ENCODE data around the gene SEMA3A.
"Not testable (repeated sequence)": the region's sequence is repeated elsewhere in the genome, so short reads cannot be mapped to it uniquely, and the experiment has no call there.

Gene SEMA3A

DNA sequence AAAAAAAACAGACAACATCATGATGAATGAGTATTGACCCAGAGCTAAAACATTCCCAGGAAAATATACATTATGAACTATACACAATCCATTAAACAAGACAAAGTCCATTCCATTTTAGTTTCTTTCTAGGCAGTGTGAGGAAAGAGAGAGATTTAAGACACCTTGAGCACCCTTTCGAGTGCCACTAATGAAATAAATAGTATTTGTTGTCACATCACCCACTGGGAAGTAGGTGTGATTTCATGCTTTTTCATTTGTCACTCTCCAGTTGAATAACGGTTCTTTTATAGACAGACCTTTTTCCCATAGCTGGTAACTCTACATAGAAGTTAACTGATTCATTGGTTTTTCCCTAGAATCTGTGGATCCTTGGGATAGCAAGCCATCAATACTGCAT is 29.9 kb upstream of the SEMA3A start:
- no peak overlapping the region for H3K9ac ChIP-seq (ENCODE audit: low read depth in 1 of 2, low read length in 2 of 2)
- no peak overlapping the region for H3K4me3 ChIP-seq (ENCODE audit: low read length in 2 of 2)
- no peaks in the 10 kb centered on the region for H3K36me3 ChIP-seq (ENCODE audit: control insufficient read depth in 2 of 2, insufficient read depth in 2 of 2, low read length in 2 of 2)
- no peak overlapping the region for H3K27ac ChIP-seq (ENCODE audit: low read depth in 2 of 2, low read length in 2 of 2)
- no peaks in the 10 kb centered on the region for H3K27me3 ChIP-seq (ENCODE audit: control insufficient read depth in 2 of 2, insufficient read depth in 2 of 2, low read length in 2 of 2)
- H3K4me1 ChIP-seq (ENCODE audit: control insufficient read depth in 2 of 2, insufficient read depth in 2 of 2, low read length in 2 of 2), result no peaks in the 10 kb centered on the region
- H3K9me3 ChIP-seq (ENCODE audit: control insufficient read depth in 2 of 2, low read length in 2 of 2), result no peaks in the 10 kb centered on the region

DNA sequence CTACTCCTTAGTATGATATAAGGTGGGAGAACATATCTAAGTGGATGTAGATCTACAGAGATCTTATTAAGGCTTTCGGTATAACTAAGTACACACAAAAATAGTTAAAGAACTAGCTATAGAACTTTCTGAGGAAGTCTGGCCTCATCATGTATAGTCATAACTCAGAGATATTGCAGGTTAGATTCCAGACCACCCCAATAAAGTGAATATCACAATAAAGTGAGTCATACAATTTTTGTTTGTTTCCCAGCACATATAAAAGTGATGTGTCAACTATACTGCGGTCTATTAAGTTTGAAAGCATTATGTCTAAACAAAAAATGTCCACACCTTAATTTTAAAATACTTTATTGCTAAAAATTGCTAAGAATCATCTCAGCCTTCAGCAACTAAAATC is 24.7 kb upstream of the SEMA3A start:
- no peak overlapping the region for H3K27ac ChIP-seq (ENCODE audit: low read depth in 2 of 2, low read length in 2 of 2)
- H3K9ac ChIP-seq (ENCODE audit: low read depth in 1 of 2, low read length in 2 of 2), result no peak overlapping the region
- no peaks in the 10 kb centered on the region for H3K4me1 ChIP-seq (ENCODE audit: control insufficient read depth in 2 of 2, insufficient read depth in 2 of 2, low read length in 2 of 2)
- H3K9me3 ChIP-seq (ENCODE audit: control insufficient read depth in 2 of 2, low read length in 2 of 2), result no peaks in the 10 kb centered on the region
- H3K4me3 ChIP-seq (ENCODE audit: low read length in 2 of 2), result no peak overlapping the region
- H3K36me3 ChIP-seq (ENCODE audit: control insufficient read depth in 2 of 2, insufficient read depth in 2 of 2, low read length in 2 of 2), result no peaks in the 10 kb centered on the region
- H3K27me3 ChIP-seq (ENCODE audit: control insufficient read depth in 2 of 2, insufficient read depth in 2 of 2, low read length in 2 of 2), result no peaks in the 10 kb centered on the region

DNA sequence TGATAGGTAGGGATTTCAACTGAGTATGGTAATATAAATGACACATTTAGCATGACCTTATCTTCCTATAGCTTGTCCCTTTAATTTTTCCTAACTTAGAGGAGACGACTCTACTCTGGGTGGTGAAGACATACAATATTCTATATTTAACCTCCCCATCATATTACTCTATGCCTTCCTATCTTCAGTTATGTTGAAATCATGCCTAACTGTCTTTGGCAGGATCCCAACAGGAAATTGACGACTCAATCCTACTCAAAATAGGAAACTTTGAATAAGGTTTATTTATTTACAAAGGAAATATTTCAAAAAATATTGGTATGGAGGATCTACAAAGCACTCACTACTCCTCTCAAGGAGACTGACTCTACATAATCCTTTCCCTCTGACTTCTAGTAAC is 24.1 kb upstream of the SEMA3A start:
- Histone ChIP-seq H3K27me3 (ENCODE audit: control insufficient read depth in 2 of 2, insufficient read depth in 2 of 2, low read length in 2 of 2) (no peaks in the 10 kb centered on the region), H3K9ac (ENCODE audit: low read depth in 1 of 2, low read length in 2 of 2) (no peak overlapping the region), H3K4me1 (ENCODE audit: control insufficient read depth in 2 of 2, insufficient read depth in 2 of 2, low read length in 2 of 2) (no peaks in the 10 kb centered on the region), H3K9me3 (ENCODE audit: control insufficient read depth in 2 of 2, low read length in 2 of 2) (no peaks in the 10 kb centered on the region), H3K27ac (ENCODE audit: low read depth in 2 of 2, low read length in 2 of 2) (no peak overlapping the region), H3K36me3 (ENCODE audit: control insufficient read depth in 2 of 2, insufficient read depth in 2 of 2, low read length in 2 of 2) (no peaks in the 10 kb centered on the region), H3K4me3 (ENCODE audit: low read length in 2 of 2) (no peak overlapping the region)

DNA sequence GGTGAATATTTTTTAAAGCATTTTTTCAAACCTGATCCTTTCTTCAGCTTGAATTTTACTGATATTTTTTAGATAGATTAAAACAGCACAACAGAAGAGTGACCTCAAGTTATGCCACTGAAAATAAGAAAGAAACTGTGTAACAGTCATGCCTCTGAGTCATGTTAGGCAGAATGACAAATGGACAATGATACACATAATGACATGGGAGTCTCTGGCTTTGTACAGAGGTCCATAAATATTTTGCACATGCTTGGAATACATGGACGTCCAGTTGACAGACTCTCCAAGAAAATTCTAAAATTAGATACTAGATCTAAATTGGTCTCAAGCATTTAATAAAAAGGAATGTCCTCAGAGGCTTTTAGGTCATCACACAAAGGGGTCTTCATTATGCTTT is 21.9 kb upstream of the SEMA3A start:
- H3K36me3 ChIP-seq (ENCODE audit: control insufficient read depth in 2 of 2, insufficient read depth in 2 of 2, low read length in 2 of 2), result no peaks in the 10 kb centered on the region
- H3K27ac ChIP-seq (ENCODE audit: low read depth in 2 of 2, low read length in 2 of 2), result no peak overlapping the region
- H3K4me1 ChIP-seq (ENCODE audit: control insufficient read depth in 2 of 2, insufficient read depth in 2 of 2, low read length in 2 of 2), result no peaks in the 10 kb centered on the region
- no peak overlapping the region for H3K4me3 ChIP-seq (ENCODE audit: low read length in 2 of 2)
- H3K9ac ChIP-seq (ENCODE audit: low read depth in 1 of 2, low read length in 2 of 2), result no peak overlapping the region
- H3K9me3 ChIP-seq (ENCODE audit: control insufficient read depth in 2 of 2, low read length in 2 of 2), result no peaks in the 10 kb centered on the region
- no peaks in the 10 kb centered on the region for H3K27me3 ChIP-seq (ENCODE audit: control insufficient read depth in 2 of 2, insufficient read depth in 2 of 2, low read length in 2 of 2)

DNA sequence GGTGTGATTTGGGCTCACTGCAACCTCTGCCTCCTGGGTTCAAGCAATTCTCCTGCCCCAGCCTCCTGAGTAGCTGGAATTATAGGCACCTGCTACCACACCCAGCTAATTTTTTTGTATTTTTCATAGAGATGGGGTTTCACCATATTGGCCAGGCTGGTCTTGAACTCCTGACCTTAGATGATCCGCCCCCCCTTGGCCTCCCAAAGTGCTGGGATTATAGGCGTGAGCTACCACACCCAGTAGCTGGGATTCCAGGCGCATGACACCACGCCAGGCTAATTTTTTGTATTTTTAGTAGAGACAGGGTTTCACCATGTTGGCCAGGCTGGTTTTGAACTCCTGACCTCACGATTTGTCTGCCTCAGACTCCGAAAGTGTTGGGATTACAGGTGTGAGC is 20.2 kb upstream of the SEMA3A start:
- not testable (repeated sequence) for H3K9ac ChIP-seq (ENCODE audit: low read depth in 1 of 2, low read length in 2 of 2); H3K4me3 ChIP-seq (ENCODE audit: low read length in 2 of 2); H3K27me3 ChIP-seq (ENCODE audit: control insufficient read depth in 2 of 2, insufficient read depth in 2 of 2, low read length in 2 of 2); H3K9me3 ChIP-seq (ENCODE audit: control insufficient read depth in 2 of 2, low read length in 2 of 2); H3K27ac ChIP-seq (ENCODE audit: low read depth in 2 of 2, low read length in 2 of 2); H3K4me1 ChIP-seq (ENCODE audit: control insufficient read depth in 2 of 2, insufficient read depth in 2 of 2, low read length in 2 of 2); H3K36me3 ChIP-seq (ENCODE audit: control insufficient read depth in 2 of 2, insufficient read depth in 2 of 2, low read length in 2 of 2)

DNA sequence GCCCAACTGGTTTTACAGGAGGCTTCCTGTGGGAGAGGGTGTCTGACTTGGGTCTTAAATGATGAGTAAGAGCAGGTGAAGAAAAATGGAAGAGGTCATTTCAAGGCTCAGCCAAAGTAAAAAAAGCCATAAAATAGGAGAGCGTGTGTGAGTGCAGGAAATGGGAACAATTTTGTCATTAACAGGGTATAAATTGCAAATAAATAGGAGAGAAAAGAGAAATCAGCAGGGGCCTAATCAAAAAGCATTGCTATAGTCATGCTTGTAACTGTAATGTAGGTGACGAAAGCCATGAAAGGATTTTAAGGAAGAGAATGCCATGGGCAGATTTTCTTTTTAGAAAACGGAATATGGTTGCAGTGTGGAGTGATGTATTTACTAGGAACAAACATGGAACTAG is 15.7 kb upstream of the SEMA3A start:
- no peaks in the 10 kb centered on the region for H3K9me3 ChIP-seq (ENCODE audit: control insufficient read depth in 2 of 2, low read length in 2 of 2)
- no peaks in the 10 kb centered on the region for H3K27me3 ChIP-seq (ENCODE audit: control insufficient read depth in 2 of 2, insufficient read depth in 2 of 2, low read length in 2 of 2)

DNA sequence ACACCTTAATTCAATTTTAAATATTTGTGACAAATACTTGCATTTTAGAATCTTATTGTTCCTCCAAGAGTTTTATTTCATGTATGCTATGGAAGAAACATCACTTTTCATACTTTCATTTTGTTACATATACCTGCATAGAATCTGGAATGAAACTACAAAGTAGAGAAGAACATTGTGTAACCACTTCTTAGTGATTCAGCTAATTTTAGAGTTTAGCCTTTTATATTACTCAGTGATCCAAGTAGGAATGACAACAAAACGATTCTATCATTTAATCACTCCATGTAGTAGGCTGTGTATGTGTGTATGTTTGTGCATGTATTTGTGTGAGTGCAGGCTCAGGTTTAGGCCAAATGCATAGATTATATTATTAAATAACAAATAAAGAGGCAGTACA is 14.4 kb upstream of the SEMA3A start:
- Histone ChIP-seq H3K9ac (ENCODE audit: low read depth in 1 of 2, low read length in 2 of 2) (no peak overlapping the region), H3K36me3 (ENCODE audit: control insufficient read depth in 2 of 2, insufficient read depth in 2 of 2, low read length in 2 of 2) (no peaks in the 10 kb centered on the region), H3K4me1 (ENCODE audit: control insufficient read depth in 2 of 2, insufficient read depth in 2 of 2, low read length in 2 of 2) (no peaks in the 10 kb centered on the region), H3K27me3 (ENCODE audit: control insufficient read depth in 2 of 2, insufficient read depth in 2 of 2, low read length in 2 of 2) (no peaks in the 10 kb centered on the region), H3K4me3 (ENCODE audit: low read length in 2 of 2) (no peak overlapping the region), H3K27ac (ENCODE audit: low read depth in 2 of 2, low read length in 2 of 2) (no peak overlapping the region), H3K9me3 (ENCODE audit: control insufficient read depth in 2 of 2, low read length in 2 of 2) (no peaks in the 10 kb centered on the region)

More for the DNA sequence above, 15.7 kb upstream of the SEMA3A start:
- no peaks in the 10 kb centered on the region for H3K4me1 ChIP-seq (ENCODE audit: control insufficient read depth in 2 of 2, insufficient read depth in 2 of 2, low read length in 2 of 2)
- H3K4me3 ChIP-seq (ENCODE audit: low read length in 2 of 2), result no peak overlapping the region
- H3K36me3 ChIP-seq (ENCODE audit: control insufficient read depth in 2 of 2, insufficient read depth in 2 of 2, low read length in 2 of 2), result no peaks in the 10 kb centered on the region
- H3K9ac ChIP-seq (ENCODE audit: low read depth in 1 of 2, low read length in 2 of 2), result no peak overlapping the region
- H3K27ac ChIP-seq (ENCODE audit: low read depth in 2 of 2, low read length in 2 of 2), result no peak overlapping the region

DNA sequence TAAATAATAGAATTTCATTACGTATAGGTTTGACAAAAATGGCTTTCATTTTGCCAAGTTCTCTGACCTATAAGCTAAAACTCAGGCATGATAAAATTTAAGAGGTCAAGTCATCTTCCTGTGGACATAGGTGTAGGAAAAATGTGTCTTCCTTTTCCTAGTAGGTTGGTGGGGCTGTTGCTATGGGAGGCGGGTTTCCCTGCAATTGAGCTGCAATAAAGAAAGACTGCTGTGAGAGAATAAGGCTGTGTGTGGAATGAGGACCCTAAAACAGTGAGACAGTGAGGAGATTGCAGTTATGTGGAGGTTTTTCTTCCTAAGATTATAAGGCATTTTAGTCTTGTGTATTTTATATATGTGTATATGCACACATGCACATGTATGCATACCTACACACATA is 13.0 kb upstream of the SEMA3A start:
- H3K4me1 ChIP-seq (ENCODE audit: control insufficient read depth in 2 of 2, insufficient read depth in 2 of 2, low read length in 2 of 2), result no peaks in the 10 kb centered on the region
- H3K27me3 ChIP-seq (ENCODE audit: control insufficient read depth in 2 of 2, insufficient read depth in 2 of 2, low read length in 2 of 2), result no peaks in the 10 kb centered on the region
- H3K4me3 ChIP-seq (ENCODE audit: low read length in 2 of 2), result no peak overlapping the region
- H3K27ac ChIP-seq (ENCODE audit: low read depth in 2 of 2, low read length in 2 of 2), result no peak overlapping the region
- H3K9ac ChIP-seq (ENCODE audit: low read depth in 1 of 2, low read length in 2 of 2), result no peak overlapping the region
- H3K9me3 ChIP-seq (ENCODE audit: control insufficient read depth in 2 of 2, low read length in 2 of 2), result no peaks in the 10 kb centered on the region
- H3K36me3 ChIP-seq (ENCODE audit: control insufficient read depth in 2 of 2, insufficient read depth in 2 of 2, low read length in 2 of 2), result no peaks in the 10 kb centered on the region

DNA sequence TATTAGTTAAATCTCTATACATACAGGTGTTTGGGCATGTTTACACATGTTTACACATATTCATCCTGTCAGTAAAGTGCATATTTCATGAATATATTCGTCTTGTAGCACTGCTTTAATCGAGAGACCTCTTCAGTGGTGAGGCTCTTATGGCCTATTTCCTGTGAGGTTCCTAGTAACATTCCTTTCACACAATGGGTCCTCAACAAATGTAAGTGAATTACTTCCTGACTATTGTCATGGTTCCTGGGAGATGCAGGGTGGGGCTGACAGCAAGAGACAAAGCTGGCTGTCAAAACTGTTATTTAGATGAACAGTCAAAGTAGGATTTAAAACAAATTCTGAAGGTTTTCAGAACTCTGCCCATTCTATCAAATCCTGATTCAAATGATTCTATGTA is 12.4 kb upstream of the SEMA3A start:
- Histone ChIP-seq H3K4me1 (ENCODE audit: control insufficient read depth in 2 of 2, insufficient read depth in 2 of 2, low read length in 2 of 2) (no peaks in the 10 kb centered on the region), H3K9me3 (ENCODE audit: control insufficient read depth in 2 of 2, low read length in 2 of 2) (no peaks in the 10 kb centered on the region), H3K27ac (ENCODE audit: low read depth in 2 of 2, low read length in 2 of 2) (no peak overlapping the region), H3K9ac (ENCODE audit: low read depth in 1 of 2, low read length in 2 of 2) (no peak overlapping the region), H3K4me3 (ENCODE audit: low read length in 2 of 2) (no peak overlapping the region), H3K36me3 (ENCODE audit: control insufficient read depth in 2 of 2, insufficient read depth in 2 of 2, low read length in 2 of 2) (no peaks in the 10 kb centered on the region), H3K27me3 (ENCODE audit: control insufficient read depth in 2 of 2, insufficient read depth in 2 of 2, low read length in 2 of 2) (no peaks in the 10 kb centered on the region)

DNA sequence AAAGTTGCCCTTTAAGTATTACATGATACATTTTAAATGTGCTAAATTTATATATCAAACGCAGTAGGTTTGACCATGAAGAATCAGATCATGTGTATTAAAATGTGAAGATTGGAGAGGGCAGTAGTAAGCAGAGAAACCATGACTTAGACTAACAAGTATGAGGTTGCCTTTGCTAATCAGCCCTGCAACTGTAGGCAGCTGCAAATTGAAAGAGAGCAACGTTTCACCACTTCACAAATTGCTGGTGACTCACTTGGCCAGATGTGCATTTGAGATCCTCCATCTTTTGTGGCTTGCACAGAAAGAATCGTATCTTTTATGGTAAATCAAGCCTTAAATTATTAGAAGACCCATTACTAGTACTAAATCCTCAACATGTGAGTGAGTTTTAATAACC is 10.1 kb upstream of the SEMA3A start:
- Histone ChIP-seq H3K27ac (ENCODE audit: low read depth in 2 of 2, low read length in 2 of 2) (no peak overlapping the region), H3K9me3 (ENCODE audit: control insufficient read depth in 2 of 2, low read length in 2 of 2) (no peaks in the 10 kb centered on the region), H3K27me3 (ENCODE audit: control insufficient read depth in 2 of 2, insufficient read depth in 2 of 2, low read length in 2 of 2) (no peaks in the 10 kb centered on the region), H3K4me1 (ENCODE audit: control insufficient read depth in 2 of 2, insufficient read depth in 2 of 2, low read length in 2 of 2) (no peaks in the 10 kb centered on the region), H3K9ac (ENCODE audit: low read depth in 1 of 2, low read length in 2 of 2) (no peak overlapping the region), H3K4me3 (ENCODE audit: low read length in 2 of 2) (no peak overlapping the region), H3K36me3 (ENCODE audit: control insufficient read depth in 2 of 2, insufficient read depth in 2 of 2, low read length in 2 of 2) (no peaks in the 10 kb centered on the region)

DNA sequence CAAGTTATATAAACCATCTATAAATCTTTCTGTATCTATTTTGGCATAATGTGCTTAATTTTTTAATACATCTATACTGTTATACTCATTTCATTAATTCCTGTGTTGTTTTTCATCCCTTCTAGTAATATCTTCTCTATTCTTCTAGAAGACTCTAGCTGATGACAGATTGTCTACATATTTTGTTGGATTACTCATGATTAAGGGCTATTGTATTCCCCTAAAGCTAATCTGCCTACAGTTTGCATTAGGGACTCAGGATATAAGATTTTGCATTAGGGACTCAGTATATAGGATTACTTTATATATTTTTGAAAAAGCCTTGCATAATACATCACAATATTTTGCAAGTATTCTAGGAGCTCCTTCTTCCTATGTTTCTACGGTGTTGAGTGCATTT is 8.3 kb upstream of the SEMA3A start:
- H3K27ac ChIP-seq (ENCODE audit: low read depth in 2 of 2, low read length in 2 of 2), result no peak overlapping the region
- H3K27me3 ChIP-seq (ENCODE audit: control insufficient read depth in 2 of 2, insufficient read depth in 2 of 2, low read length in 2 of 2), result no peaks in the 10 kb centered on the region
- H3K9me3 ChIP-seq (ENCODE audit: control insufficient read depth in 2 of 2, low read length in 2 of 2), result no peaks in the 10 kb centered on the region
- H3K4me1 ChIP-seq (ENCODE audit: control insufficient read depth in 2 of 2, insufficient read depth in 2 of 2, low read length in 2 of 2), result no peaks in the 10 kb centered on the region
- H3K36me3 ChIP-seq (ENCODE audit: control insufficient read depth in 2 of 2, insufficient read depth in 2 of 2, low read length in 2 of 2), result no peaks in the 10 kb centered on the region
- no peak overlapping the region for H3K4me3 ChIP-seq (ENCODE audit: low read length in 2 of 2)
- no peak overlapping the region for H3K9ac ChIP-seq (ENCODE audit: low read depth in 1 of 2, low read length in 2 of 2)

Data from mucosa of rectum (tissue), 2 donors.